PFSK-1 (cell line): ENCODE results near the gene SERPINA9.

Experiments used
- FOXP2 ChIP-seq: optimal IDR thresholded peaks from 2 replicates; pipeline ENCODE3; 2011; ENCODE audit warnings: borderline replicate concordance, control low read depth, inconsistent platforms; ENCODE audit not compliant: insufficient read depth; ENCODE audit errors: extremely low read length, extremely low read depth
- POLR2AphosphoS5 ChIP-seq: IDR thresholded peaks from 2 replicates; pipeline ENCODE4 v1.6.1; 2012; ENCODE audit warnings: low read depth, mild to moderate bottlenecking, control low read depth, low read length, moderate library complexity
- SIN3A ChIP-seq: IDR thresholded peaks from 2 replicates; pipeline ENCODE4 v1.6.1; 2012; ENCODE audit warnings: mild to moderate bottlenecking, low read length, moderate library complexity, borderline replicate concordance; ENCODE audit not compliant: insufficient read depth
- TAF1 ChIP-seq: IDR thresholded peaks from 2 replicates; pipeline ENCODE4 v1.6.1; 2012; ENCODE audit warnings: low read length, control low read depth, borderline replicate concordance; ENCODE audit not compliant: insufficient read depth
- TF ChIP-seq, protein P1 (sequence below), 2 experiments: IDR thresholded peaks; 2 replicates each; pipeline versions ENCODE4 v1.6.1 to v1.8.0; 2011 to 2012; ENCODE audit warnings: low read depth in 2 of 2, low read length in 2 of 2, control low read depth in 1 of 2, inconsistent platforms in 1 of 2, mild to moderate bottlenecking in 1 of 2, moderate library complexity in 1 of 2; ENCODE audit not compliant: insufficient read depth in 1 of 2

Gene SERPINA9

DNA sequence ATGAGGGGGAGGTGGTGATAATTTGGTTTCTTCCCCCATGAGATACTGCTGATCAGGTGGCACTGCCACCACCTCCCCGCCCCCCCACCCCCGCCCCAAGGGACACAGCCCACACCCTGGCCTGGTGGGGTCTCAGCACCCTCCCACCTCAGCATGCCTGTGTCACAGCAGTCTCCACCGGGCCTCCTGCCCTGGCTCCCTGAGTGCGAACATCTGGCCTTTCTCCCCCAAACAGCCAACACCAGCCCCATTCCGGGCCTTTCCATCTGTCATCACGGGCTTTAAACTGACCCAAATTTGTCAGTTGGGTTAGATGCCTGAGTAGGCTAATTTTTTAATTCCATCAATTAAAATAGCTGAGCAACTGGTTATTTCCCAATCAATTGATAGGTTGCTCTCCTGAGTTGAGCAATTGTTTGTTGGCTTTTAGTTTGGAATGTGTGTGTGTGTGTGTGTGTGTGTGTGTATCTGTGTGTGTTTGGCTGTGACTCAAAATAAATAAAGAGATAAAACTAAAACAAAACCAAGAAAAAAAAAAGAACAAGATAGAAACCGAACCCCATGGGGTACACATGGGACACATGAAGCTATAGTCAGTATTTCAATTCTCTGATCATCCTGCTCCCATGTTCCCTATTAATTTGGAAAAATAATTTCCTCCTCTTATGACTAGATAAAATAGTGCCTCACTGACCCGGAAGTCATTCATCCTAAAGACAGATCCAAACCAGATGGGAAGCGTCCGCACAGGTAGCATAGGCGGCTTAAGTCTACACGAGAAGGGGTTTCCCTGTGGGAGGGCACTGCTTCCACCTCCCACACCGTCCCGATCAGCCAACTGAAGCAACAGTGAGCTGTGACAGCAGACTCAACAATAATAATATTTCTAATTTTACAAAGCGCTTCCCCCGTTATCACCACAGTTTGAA is 25.9 kb upstream of the SERPINA9 start:
- TF ChIP-seq FOXP2 = no peak
- TF ChIP-seq TAF1 = no peak
- TF ChIP-seq, protein P1, sequence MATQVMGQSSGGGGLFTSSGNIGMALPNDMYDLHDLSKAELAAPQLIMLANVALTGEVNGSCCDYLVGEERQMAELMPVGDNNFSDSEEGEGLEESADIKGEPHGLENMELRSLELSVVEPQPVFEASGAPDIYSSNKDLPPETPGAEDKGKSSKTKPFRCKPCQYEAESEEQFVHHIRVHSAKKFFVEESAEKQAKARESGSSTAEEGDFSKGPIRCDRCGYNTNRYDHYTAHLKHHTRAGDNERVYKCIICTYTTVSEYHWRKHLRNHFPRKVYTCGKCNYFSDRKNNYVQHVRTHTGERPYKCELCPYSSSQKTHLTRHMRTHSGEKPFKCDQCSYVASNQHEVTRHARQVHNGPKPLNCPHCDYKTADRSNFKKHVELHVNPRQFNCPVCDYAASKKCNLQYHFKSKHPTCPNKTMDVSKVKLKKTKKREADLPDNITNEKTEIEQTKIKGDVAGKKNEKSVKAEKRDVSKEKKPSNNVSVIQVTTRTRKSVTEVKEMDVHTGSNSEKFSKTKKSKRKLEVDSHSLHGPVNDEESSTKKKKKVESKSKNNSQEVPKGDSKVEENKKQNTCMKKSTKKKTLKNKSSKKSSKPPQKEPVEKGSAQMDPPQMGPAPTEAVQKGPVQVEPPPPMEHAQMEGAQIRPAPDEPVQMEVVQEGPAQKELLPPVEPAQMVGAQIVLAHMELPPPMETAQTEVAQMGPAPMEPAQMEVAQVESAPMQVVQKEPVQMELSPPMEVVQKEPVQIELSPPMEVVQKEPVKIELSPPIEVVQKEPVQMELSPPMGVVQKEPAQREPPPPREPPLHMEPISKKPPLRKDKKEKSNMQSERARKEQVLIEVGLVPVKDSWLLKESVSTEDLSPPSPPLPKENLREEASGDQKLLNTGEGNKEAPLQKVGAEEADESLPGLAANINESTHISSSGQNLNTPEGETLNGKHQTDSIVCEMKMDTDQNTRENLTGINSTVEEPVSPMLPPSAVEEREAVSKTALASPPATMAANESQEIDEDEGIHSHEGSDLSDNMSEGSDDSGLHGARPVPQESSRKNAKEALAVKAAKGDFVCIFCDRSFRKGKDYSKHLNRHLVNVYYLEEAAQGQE (IDR thresholded peaks at IDR 0.05; ENCODE audit: insufficient read depth in 1 of 2, low read depth in 2 of 2, low read length in 2 of 2) = no peak
- TF ChIP-seq SIN3A = no peak
- no peak for TF ChIP-seq POLR2AphosphoS5

DNA sequence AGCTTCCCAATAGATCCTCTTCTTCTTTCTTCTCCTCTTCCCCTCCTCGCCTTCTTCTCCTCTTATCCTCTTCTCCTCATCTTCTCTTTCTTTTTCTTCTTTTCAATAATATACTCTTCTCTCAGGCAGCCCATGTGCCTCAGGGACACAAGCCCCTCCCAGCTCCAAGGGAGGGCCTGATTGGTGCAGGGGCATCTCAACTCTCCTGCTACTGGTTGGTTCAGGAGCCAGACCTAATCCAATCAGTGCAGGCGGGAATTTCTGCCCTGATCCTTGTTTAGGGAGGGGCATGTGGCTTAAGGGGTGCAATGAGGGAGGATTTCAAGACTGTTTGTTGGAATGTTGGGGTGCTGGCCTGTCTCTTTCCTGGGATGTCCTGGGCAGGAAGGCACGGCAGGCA is 24.3 kb upstream of the SERPINA9 start:
- TF ChIP-seq POLR2AphosphoS5 (no peak), FOXP2 (no peak), TAF1 (no peak), SIN3A (no peak)
- TF ChIP-seq, protein P1 (IDR thresholded peaks at IDR 0.05; ENCODE audit: insufficient read depth in 1 of 2, low read depth in 2 of 2, low read length in 2 of 2) = no peak

DNA sequence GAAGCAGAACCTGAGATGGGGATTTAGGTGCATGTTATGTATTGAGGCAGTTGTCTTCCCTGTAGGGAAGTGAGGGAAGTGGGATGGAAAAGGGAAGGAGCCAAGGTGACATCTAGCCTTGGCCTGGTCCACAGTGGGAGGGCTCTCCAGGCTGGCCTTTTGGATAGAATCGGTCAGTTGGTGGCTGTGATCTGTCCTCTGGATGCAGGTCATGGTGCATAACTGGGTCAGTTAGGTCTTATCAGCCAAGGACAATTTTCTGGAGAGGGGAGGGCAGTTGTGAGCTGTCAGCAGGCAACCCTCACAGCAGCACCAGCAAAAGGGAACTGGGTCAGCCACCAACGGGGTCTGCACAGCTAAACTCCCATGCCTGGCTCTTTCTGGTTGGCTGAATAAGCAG is 23.7 kb upstream of the SERPINA9 start:
- no peak for TF ChIP-seq POLR2AphosphoS5
- TF ChIP-seq, protein P1 (IDR thresholded peaks at IDR 0.05; ENCODE audit: insufficient read depth in 1 of 2, low read depth in 2 of 2, low read length in 2 of 2) = no peak
- no peak for TF ChIP-seq FOXP2
- no peak for TF ChIP-seq TAF1
- TF ChIP-seq SIN3A = no peak

DNA sequence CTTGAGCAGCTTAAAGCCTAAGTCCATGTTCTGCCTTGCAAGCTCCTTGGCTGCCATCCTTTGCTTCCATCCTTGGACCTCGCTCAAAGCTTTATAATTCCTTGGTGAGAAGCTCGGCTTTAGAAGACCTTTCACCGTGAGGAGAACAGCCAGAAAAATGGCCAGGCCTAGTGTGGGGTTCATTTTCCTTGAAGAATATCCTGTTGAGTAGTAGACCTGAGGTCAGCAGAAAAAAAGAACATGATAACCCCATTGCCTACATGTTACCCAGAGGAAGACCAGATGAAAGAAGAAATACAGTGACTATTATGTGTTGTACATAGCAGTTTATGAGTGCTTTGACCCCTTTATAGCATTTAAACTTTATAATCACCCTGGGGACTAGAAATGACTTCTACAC is 22.2 kb upstream of the SERPINA9 start:
- TF ChIP-seq FOXP2 = no peak
- TF ChIP-seq TAF1 = no peak
- TF ChIP-seq, protein P1 (IDR thresholded peaks at IDR 0.05; ENCODE audit: insufficient read depth in 1 of 2, low read depth in 2 of 2, low read length in 2 of 2) = no peak
- no peak for TF ChIP-seq POLR2AphosphoS5
- no peak for TF ChIP-seq SIN3A
